HG03469 (cell line): ENCODE data around the gene ADIRF.
"Not testable (repeated sequence)": the region's sequence is repeated elsewhere in the genome, so short reads cannot be mapped to it uniquely, and the experiment has no call there.

Experiments
- ATAC-seq: cut with Tn5 transposase; IDR thresholded peaks from one replicate; pipeline ENCODE4 v1.9.1; 2021; ENCODE audit warnings: mild to moderate bottlenecking, moderate library complexity, moderate number of reproducible peaks; ENCODE audit not compliant: unreplicated experiment

Gene ADIRF

DNA sequence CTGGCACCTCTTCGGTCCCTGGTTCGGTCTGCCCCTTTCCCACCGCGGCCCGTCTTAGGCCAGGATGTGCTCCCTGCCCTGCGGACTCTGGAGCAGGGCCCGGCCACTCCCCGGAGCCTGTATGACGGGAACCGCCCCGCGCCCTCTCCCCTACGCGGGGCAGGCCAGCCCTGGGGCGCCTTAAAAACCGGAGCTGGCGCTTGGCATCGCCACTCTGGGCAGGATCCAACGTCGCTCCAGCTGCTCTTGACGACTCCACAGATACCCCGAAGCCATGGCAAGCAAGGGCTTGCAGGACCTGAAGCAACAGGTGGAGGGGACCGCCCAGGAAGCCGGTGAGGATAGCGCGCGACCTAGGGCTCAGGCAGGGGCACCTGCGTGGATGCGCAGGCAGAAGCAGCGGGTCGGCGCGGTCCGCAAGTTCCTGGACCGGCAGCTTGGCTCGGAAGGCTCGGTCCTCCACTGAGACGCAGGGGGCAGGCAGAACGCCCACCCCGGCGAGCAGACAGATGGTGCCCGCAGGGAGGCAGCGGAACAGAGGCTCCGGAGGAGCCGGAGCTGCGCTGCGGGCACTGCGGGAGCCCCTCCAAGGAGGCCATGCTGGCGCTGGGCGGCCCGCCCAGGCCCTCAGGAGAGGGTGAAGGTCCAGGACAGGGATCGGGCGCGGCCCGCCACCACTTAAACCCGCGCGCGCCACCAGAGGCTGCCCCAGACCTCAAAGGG, at the start of gene ADIRF:
TSS of gene ADIRF (plus strand) at position 212 of the 723 bp plus-strand sequence. CDS start at position 275, 63 bp downstream.
- no peak for ATAC-seq

DNA sequence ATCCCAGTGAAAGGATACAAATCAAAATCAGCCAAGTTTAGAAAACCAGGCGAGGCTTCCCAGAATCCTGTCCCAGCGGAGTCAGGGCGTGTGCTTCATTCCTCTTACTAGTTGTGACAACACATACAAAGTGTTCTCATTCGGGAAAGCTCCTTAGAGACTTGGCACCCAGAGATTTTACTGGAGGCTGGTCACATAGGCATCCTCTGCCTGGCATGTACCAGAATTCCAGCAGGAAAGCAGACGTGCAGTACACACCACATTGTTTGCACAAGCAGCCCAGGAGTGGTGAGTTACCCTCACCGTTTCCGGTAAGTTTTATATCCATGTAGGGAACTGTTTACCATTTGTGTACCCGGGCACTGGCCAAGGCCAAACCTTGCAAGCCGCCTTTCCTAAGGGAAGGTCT, 45.7 kb upstream of the ADIRF start:
- ATAC-seq: no peak

DNA sequence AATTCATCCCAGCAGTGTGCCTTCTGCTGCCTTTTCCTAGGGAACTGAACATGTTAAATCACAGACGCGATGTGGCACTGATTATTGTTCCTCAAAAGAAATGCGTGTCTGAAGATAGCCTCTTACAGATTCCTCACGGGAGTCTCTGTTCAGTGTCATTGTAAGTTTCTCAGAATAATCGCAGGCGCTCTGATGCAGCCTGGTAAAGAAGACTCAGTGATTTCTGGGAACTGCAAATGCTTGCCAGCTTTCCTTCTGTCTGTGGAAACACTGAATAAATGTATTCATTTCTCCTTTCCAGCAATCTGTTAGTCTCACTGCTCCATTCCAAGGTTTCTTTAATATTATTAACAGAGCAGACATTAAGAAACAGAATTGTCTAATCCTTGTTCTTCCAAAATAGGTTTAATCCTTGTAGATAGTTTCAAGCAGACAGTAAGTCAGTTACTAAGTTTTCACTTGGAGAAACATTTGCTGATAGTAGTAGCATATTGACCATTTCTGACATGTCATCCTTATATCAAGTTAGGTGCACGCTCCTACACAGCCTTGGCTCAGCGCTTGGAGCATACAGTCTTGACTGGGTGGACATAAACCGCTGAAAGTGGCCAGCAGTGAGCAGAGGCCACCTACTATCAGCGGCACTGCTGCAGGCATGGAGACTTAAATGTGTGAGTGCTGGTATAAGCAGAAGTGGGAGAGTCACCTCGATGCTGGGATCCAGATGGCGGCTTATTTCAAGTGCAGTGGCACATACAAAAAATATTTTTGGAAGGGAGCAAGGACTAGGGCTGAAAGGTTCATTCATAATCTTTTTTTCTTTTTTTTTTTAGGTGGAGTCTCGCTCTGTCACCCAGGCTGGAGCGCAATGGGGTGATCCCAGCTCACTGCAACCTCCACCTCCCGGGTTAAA, 38.6 kb upstream of the ADIRF start:
- ATAC-seq: no peak

DNA sequence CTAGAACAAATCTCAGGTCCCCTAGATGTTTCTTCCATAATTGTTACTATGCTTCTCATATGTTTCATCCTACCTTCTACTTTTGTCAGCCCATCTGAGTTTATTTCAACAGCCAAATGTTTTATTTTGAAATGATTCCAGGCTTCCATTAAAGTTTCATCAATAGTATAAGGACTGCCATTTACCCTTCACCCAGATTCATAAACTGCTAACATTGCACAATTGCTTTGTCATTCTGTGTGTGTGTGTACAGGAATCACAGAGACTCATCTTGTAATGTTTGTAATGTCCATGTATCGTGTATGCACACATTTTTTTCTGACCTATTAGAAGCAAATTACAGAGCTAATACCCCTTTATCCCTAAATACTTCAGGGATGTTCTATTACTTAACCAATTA, 36.4 kb upstream of the ADIRF start:
- ATAC-seq: no peak

DNA sequence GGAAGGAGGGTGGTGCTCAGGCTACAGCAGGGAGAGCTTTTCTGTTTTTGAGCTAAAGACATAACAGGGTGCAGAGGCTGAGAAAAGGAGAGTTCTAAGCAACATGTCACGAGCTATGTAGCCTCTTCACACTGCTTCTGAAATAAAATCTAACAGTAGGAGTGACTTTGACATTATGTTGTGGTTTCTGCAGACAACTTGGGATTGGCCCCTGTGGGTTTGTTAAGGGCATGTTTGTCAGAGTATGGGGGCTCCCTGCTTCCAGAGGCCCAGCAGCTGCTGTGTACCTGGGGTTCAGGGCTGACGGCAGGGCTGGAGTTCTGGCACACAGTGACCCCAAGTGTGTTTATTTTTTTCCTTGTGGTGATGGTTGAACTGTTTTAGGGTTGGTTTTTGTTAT, 35.6 kb upstream of the ADIRF start:
- no peak for ATAC-seq

DNA sequence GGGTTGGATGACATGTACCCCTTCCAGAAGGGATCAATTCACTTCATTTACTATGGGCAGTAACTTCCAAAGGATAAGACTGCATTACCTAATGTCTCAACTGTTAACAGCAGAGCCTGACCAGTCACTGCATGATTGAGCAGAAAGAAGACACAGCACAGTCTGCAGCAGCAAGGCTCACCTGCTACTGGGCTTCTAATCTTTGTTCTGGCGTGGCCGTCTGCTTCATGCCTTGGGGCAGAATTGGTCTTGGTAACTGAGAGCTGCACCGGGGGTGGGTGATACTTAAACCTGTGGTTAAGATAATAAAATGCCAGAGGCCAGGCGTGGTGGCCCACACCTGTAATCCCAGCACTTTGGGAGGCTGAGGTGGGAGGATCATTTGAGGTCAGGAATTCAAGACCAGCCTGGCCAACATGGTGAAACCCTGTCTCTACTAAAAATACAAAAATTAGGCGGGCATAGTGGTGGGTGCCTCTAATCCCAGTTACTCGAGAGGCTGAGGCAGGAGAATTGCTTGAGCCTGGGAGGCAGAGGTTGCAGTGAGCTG, 34.0 kb upstream of the ADIRF start:
- not testable (repeated sequence) for ATAC-seq

DNA sequence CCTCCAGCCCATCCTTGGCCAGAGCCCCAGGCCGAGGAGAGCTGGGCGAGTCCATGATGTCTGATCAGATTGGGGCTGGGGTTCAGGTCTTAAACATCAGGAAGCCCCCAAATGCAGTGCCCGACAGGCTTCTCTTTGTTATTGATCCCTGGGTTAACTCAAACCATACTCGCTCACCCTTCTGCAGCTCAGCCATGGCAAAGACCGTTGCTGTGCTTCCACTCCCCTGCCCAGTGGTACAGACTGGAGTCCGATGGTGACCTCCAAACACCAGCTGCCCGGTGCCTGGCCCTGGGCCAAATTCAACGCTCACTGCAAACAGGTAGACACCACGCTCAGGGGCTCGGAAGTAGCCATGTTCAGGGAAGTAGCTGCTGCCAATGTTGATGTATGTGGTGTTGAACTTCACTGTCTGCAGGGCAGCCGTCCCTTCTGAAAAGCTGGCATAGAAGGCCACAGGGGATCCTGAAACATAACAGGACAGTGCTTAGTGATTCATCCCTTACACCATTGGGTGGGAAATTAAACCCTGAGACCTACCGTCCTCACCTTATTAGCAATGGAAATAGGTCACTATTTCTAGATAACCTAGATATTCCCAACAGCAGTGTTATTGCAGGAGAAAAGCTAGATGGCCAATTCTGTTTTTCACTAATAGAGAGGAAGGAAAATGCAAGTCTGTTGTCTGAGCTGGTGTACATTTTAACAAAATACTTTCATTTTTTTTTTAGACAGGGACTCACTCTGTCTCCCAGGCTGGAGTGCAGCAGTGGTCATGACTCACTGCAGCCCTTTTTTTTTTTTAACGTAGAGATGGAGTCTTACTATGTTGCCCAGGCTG, 31.4 kb upstream of the ADIRF start:
- ATAC-seq: no peak

DNA sequence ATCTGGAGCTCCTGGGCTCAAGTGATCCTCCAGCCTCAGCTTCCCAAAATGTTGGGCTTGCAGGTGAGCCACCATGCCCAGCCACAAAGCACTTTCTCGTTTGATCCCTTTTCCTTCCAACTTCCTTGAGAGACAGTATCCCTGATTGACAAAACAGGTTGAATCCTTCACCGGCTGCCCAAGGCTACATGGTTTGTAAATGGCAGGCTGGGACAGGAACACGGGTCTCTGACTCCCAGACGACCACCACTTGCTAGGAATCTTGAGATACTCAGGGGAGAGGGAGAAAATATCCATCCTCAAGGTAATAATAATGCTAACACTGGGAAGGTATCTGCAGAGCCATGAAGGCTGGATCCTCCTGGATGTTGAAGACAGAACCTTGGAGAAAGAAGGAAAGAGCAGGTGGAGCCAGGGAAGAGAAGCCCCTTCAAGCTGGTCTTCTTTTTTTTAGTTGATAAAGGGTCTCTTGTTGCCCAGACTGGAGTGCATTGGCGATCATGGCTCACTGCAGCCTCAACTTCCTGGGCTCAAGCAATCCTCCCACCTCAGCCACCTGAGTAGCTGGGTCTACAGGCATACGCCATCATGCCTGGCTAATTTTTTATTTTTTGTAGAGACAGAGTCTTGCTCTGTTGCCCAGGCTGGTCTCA, 30.7 kb upstream of the ADIRF start:
- no peak for ATAC-seq

DNA sequence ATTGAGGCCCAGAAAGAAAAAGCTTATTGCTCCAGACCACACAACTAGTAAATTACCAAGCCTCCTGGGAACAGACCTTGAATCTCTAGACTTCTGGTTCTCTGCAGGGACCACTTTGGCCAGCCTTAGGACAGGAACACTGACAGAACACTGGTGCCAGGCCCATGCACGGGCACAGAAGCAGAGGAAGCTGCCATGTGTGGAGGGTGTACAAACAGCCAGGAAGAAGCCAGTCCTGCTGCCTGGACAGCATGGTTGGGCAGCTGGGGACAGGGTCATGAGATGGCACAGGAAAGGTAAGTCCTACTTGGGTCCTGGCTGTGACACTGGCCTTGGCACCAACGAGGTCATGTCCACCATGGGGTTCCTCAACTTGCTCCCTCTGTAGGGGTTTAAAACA, 30.0 kb upstream of the ADIRF start:
- no peak for ATAC-seq

DNA sequence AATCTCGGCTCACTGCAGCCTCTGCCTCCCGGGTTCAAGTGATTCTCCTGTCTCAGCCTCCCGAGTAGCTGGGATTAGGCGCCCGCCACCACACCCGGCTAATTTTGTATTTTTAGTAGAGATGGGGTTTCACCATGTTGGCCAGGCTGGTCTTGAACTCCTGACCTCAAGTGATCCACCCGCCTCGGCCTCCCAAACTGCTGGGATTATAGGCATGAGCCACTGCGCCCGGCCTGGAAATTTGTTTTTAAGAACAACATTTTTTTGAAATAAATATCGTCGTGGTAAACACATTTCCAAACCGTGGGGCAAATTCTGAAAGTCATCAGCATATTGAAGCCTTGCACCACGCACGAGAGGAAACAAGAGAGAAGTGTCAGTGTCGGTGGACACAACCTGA, 28.2 kb upstream of the ADIRF start:
- not testable (repeated sequence) for ATAC-seq

DNA sequence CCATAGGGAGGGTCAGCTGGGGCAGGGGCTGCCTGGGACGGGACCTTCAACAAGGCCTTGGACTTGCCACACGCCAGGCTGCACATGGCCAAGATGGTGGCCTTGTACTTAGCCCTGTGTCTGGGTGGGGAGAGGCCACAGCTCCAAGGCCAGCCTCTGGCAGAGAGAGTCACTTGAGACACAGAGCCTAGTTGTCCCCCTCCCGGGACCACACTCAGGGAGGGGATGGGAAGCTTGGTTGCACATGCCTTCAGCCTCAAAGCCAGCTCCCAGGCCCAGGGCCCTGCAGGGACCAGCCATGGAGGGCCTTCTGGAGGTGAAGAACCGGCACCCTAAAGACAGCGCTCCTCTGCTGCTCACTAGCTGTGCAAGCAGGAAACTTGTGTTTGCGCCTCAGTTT, 27.6 kb upstream of the ADIRF start:
- no peak for ATAC-seq

DNA sequence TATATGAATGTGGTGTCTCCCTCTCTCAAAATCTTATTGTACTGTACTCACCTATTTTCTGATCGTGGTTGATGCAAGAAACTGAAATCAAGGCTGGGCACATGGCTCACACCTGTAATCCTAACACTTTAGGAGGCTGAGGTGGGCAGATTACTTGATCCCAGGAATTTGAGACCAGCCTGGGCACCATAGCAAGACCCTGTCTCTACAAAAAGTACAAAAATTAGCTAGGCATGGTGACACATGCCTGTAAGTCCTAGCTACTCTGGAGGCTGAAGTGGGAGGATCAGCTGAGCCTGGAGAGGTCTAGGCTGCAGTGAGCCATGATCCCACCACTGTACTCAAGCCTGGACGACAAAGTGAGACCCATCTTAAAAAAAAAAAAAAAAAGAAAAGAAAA, 26.9 kb upstream of the ADIRF start:
- no peak for ATAC-seq

DNA sequence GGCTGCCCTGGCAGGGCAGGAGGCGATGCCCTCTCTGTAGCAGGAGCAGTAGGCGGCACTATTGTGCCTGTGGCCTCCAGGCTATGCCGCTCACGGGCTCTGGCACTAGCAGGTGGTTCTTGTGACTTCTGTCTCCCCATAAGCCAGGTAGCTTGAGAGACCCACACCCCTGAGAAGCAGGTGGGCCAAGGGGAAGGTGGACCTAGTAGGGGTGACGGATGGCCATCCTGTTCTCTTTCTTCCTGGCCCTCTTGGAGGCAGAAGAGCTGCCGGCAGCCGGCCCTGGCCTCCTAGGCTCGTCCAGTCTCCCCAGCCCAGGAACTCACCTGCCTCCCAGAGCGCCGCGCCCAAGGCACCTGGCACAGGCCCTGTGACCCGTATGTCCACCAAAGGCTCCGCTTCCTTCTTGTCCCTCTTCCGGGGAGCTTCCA, 26.3 kb upstream of the ADIRF start:
- no peak for ATAC-seq

DNA sequence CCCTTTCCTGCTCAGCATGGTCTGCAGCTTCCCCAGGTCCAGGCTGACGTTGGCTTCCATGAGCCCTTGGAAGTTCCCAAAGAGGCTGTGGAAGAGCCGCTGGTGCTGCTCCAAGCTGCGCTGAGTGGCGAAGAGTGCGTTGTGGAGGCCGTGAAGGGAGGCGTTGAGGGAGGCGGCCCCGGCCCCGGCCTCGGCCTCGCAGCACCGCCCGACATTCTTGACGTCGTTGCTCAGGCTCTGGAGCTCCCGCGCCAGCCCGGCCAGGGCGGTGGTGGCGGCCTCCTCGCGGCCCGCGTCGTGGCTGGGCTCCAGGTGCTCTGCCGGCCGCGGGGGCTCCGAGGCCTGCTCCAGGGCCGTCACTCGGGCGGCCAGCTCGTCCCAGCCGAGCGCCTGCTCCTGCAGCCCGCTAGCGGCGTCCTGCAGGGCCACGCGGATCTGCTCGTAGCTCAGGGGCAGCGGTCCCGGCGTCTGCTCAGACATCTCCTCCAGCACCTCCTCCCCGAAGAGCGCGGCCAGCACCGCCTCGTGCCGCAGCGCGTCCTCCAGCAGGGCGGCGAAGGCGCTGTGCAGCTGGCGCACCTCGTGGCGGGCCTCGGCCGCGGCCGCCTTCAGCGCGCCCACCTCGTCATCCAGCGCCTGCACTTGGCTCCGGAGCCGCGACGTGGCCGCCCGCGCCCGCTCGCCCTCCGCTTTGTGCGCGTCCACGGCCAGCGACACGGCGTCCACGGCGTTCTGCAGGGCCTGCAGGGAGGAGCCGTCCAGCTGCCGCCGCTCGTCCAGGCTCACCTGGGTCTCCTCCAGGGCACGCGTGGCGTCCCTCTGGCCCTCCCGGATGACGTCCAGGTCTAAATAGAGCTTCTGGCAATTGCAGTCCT, 25.6 kb upstream of the ADIRF start:
- no peak for ATAC-seq

DNA sequence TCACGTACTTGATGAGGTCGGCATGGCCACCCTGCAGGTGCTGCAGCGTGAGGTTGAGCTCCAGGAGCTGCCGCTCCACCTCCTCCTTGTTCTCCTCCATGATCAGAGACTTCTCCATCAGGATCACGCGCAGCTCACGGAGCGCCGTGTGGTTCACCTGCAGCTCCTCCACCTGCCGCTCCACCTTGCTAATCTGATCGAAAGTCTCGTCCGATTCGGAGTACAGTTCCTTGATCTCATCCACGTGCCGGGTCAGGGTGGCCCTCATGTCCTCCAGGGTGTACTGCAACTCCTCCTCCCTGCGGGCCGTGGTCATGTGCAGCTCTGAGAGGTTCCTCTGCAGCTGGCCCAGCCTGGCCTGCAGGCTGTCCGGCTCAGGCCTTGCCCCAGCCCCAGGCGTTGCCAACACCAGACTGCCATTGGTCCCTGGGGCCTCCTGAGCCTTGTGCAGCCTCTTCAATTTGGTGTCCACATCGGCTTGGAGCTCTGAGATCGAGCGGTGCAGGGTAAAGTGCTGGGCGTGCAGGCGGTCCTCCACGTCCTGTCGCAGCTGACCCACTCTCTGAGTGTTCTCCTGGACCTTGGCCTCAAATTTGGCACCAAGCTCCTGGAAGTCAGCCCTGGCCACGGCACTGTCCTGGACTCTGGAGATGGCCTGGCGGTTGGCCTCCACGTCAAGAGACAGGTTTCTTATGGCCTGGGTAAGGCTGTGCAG, 24.8 kb upstream of the ADIRF start:
- no peak for ATAC-seq

DNA sequence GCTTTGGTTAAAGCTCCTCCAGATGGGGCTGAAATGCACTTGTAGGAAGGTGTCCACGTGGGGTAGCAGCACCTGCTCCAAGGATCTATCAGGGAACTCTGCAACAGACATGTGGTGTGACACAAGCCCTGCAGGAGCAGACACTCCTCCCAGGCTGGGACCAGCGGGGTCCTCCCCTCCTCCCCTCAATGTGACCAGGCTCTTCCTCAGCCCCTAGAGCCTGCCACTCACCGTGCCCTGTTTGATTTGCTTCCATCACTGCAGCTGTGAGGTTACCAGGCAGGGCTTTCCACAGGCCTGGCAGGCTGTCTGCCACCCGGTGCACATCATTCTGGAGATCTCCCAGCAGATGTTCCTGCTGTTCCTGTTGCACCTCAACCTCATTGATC, 24.3 kb upstream of the ADIRF start:
- ATAC-seq: no peak

DNA sequence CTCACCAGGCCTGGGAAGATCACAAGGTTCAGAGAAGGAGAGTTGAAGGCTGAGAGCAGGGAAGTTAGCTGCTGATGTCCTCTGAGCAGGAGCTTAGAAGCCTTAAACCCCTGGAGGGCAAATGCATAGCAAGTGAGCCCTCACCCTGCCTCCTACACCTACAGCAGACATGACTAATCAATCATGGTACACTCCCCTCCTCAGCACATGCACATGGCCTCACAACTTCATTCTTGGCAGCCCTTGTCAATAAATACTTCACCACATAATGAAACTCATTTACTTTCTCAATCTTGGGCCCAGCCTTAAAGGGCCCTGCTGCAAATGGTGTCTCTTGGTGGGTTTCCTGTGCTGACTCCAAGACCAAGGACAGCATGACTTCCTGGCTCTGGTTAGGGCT, 23.8 kb upstream of the ADIRF start:
- ATAC-seq: no peak

DNA sequence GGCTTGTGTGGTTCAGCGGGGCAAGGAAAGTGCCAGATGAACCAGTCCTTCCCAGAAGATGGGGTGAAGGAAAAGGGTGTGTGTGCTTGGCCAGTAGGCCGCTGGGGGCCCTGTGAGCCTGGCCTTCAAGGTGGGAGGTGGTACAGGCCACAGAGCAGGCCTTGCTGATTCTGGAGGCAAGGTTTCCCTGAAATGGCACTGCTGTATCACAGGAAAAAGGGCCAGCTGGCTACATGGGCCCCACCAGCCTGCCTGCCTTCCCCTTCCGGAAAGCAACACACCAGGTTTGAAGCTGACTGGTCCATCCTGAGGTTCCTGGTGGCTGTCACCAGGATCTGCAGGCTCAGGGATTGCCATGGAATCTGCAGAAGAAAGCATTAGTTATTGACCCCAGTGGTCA, 23.4 kb upstream of the ADIRF start:
- ATAC-seq: no peak
